ENCODE results near the gene CAMK1D. TPM values are rescaled to one million over a fixed set of nuclear protein-coding genes. Genes with fewer than 3 reads are reported as not detected.
A peak's percentile ranks its signal among the peaks of the same experiment; 100 is the strongest.

CAMK1D gene
- total RNA-seq, 2 experiments from 2014 or later, result 28.8 to 35.3 TPM

DNA sequence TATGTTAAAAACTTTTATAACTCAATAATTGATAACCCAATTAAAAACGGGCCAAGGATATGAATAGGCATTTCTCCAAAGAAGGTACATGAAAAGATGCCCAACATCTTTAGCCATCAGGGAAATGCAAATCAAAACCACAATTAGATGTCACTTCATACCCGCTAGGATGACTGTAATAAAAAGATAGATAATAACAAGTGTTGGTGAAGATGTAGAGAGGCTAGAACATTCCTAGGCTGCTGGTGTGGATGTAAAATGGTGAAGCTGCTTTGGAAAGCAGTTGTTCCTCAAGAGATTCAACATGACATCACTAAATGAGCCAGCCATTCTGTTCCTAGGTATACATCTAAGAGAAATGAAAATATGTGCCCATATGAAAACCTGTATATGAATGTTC, 35.6 kb downstream of the CAMK1D start:
- POLR2A ChIA-PET, result no interaction called here
- Mint-ChIP-seq H3K27me3 (no peaks in the 10 kb centered on the region), H3K4me1 (ENCODE audit: low read depth) (peaks cover 35% of the 10 kb centered on the region), H3K27ac (peak overlapping the region; percentile 11), H3K9me3 (no peaks in the 10 kb centered on the region), H3K4me3 (no peak overlapping the region), H3K36me3 (ENCODE audit: low read depth) (no peaks in the 10 kb centered on the region)
- Histone ChIP-seq H3K4me3 (ENCODE audit: low read length) (no peak overlapping the region), H3K4me1 (ENCODE audit: insufficient read depth, low read length) (peaks cover 4% of the 10 kb centered on the region), H3K27ac (ENCODE audit: low read depth in 1 of 2, low read length in 2 of 2) (no peak overlapping the region), H3K27me3 (ENCODE audit: control insufficient read depth in 1 of 2, insufficient read depth in 2 of 2, low read length in 2 of 2) (no peaks in the 10 kb centered on the region), H3K9me3 (ENCODE audit: control insufficient read depth in 1 of 2, insufficient read depth in 1 of 2, low read length in 2 of 2) (no peaks in the 10 kb centered on the region), H3K36me3 (ENCODE audit: insufficient read depth, low read length) (no peaks in the 10 kb centered on the region)
- DNase-seq (no peak), ATAC-seq (ENCODE audit: poor library complexity) (no peak)
- TF ChIP-seq, protein P1, sequence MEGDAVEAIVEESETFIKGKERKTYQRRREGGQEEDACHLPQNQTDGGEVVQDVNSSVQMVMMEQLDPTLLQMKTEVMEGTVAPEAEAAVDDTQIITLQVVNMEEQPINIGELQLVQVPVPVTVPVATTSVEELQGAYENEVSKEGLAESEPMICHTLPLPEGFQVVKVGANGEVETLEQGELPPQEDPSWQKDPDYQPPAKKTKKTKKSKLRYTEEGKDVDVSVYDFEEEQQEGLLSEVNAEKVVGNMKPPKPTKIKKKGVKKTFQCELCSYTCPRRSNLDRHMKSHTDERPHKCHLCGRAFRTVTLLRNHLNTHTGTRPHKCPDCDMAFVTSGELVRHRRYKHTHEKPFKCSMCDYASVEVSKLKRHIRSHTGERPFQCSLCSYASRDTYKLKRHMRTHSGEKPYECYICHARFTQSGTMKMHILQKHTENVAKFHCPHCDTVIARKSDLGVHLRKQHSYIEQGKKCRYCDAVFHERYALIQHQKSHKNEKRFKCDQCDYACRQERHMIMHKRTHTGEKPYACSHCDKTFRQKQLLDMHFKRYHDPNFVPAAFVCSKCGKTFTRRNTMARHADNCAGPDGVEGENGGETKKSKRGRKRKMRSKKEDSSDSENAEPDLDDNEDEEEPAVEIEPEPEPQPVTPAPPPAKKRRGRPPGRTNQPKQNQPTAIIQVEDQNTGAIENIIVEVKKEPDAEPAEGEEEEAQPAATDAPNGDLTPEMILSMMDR (IDR thresholded peaks at IDR 0.05), result no peak
- intact Hi-C loops (cut with DNase I, micrococcal nuclease), result no loop called here
- CTCF ChIA-PET, result no interaction called here

DNA sequence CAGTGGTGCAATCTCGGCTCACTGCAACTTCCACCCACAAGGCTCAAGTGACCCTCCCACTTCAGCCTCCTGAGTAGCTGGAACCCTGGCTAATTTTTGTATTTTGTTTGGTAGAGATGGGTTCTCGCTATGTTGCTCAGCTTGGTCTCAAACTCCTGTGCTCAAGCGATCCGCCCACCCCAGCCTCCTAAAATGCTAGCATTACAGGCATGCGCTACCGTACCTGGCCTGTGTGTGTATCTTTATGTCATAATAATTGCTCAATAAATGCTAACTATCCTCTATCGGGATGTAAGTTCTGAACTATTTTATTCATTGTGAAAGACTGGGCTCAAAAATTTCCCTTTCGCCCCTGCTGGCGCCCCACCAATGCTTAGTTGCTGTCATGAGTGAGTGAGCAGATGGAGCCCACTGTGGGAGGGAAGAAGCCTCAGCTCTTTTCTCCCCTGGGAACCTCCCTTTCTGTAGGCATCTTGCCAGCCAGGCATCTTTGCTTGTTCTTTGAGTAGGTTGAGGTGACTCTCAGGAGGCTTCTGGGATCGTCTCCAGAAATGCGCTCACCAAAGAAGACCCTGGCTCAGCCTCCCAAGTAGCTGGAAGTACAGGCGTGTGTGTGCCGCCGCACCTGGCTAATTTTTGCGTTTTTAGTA, 38.3 kb downstream of the CAMK1D start:
- Mint-ChIP-seq H3K9me3 (no peaks in the 10 kb centered on the region), H3K4me1 (ENCODE audit: low read depth) (peaks cover 42% of the 10 kb centered on the region), H3K27me3 (no peaks in the 10 kb centered on the region), H3K27ac (no peak overlapping the region), H3K36me3 (ENCODE audit: low read depth) (no peaks in the 10 kb centered on the region), H3K4me3 (no peak overlapping the region)
- ChIA-PET POLR2A (no interaction called here), CTCF (interaction anchor here (0.5 kb wide), 1 partner anchor 32 kb away, joined by 3 read pairs; no protein-coding TSS in a partner anchor)
- no peaks in the 10 kb centered on the region for H3K27me3 ChIP-seq (ENCODE audit: control insufficient read depth in 1 of 2, insufficient read depth in 2 of 2, low read length in 2 of 2)
- intact Hi-C loops (cut with DNase I, micrococcal nuclease), result no loop called here
- no peak overlapping the region for H3K27ac ChIP-seq (ENCODE audit: low read depth in 1 of 2, low read length in 2 of 2)
- DNase-seq (no peak), ATAC-seq (ENCODE audit: poor library complexity) (no peak)
- no peak overlapping the region for H3K4me3 ChIP-seq (ENCODE audit: low read length)
- TF ChIP-seq, protein P1 (IDR thresholded peaks at IDR 0.05), result no peak
- H3K4me1 ChIP-seq (ENCODE audit: insufficient read depth, low read length), result peaks cover 4% of the 10 kb centered on the region
- no peaks in the 10 kb centered on the region for H3K36me3 ChIP-seq (ENCODE audit: insufficient read depth, low read length)
- no peaks in the 10 kb centered on the region for H3K9me3 ChIP-seq (ENCODE audit: control insufficient read depth in 1 of 2, insufficient read depth in 1 of 2, low read length in 2 of 2)

DNA sequence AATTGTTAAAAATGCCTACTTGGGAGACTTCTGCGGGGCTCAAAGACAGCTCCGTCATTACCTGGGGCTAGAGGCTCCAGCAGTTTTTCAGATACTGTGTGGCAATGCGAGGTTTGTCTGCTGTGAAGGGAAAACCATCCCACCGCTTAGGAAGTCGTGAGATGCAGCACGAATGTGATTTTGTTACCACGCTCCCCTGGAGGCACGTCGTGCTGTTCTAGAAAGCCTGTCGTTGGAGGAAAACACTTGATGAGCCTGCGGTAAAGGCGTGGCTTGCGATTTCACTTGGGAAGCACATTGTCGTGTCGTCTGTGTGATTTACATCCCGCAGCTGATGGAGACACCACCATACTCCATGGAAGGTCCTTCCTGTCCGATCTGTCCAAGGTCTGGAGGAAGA, 39.3 kb downstream of the CAMK1D start:
- no peaks in the 10 kb centered on the region for H3K27me3 ChIP-seq (ENCODE audit: control insufficient read depth in 1 of 2, insufficient read depth in 2 of 2, low read length in 2 of 2)
- Mint-ChIP-seq H3K27me3 (no peaks in the 10 kb centered on the region), H3K36me3 (ENCODE audit: low read depth) (no peaks in the 10 kb centered on the region), H3K27ac (no peak overlapping the region), H3K4me3 (no peak overlapping the region), H3K9me3 (no peaks in the 10 kb centered on the region), H3K4me1 (ENCODE audit: low read depth) (peaks cover 42% of the 10 kb centered on the region)
- no peaks in the 10 kb centered on the region for H3K36me3 ChIP-seq (ENCODE audit: insufficient read depth, low read length)
- DNase-seq, result no peak
- H3K4me3 ChIP-seq (ENCODE audit: low read length), result no peak overlapping the region
- H3K4me1 ChIP-seq (ENCODE audit: insufficient read depth, low read length), result peaks cover 4% of the 10 kb centered on the region
- TF ChIP-seq, protein P1 (IDR thresholded peaks at IDR 0.05), result no peak
- intact Hi-C loops (cut with DNase I, micrococcal nuclease), result no loop called here
- no peak overlapping the region for H3K27ac ChIP-seq (ENCODE audit: low read depth in 1 of 2, low read length in 2 of 2)
- no peaks in the 10 kb centered on the region for H3K9me3 ChIP-seq (ENCODE audit: control insufficient read depth in 1 of 2, insufficient read depth in 1 of 2, low read length in 2 of 2)
- no peak for ATAC-seq (ENCODE audit: poor library complexity)
- POLR2A ChIA-PET, result no interaction called here
- CTCF ChIA-PET, result no interaction called here

All from CD4-positive, alpha-beta T cell (primary cell).